GM19328 (cell line): Measurements from ENCODE around the gene AADACL4.
"Not testable (repeated sequence)": the region's sequence is repeated elsewhere in the genome, so short reads cannot be mapped to it uniquely, and the experiment has no call there.

ENCODE experiments used
- ATAC-seq: cut with Tn5 transposase; IDR thresholded peaks from one replicate; pipeline ENCODE4 v1.9.1; 2021; ENCODE audit warnings: mild to moderate bottlenecking, moderate library complexity; ENCODE audit not compliant: unreplicated experiment

AADACL4 gene

GRCh38 chr1:12709091-12709491 lies 65.2 kb downstream of the AADACL4 start:
- ATAC-seq: no peak

- ATAC-seq: no peak
Observed at GRCh38 chr1:12709696-12710095, 65.8 kb downstream of the AADACL4 start.

GRCh38 chr1:12711536-12711935 lies 67.7 kb downstream of the AADACL4 start:
- ATAC-seq: no peak

- ATAC-seq: no peak
Observed at GRCh38 chr1:12712076-12712475, 68.2 kb downstream of the AADACL4 start.

GRCh38 chr1:12712929-12713328 lies 69.0 kb downstream of the AADACL4 start:
- no peak for ATAC-seq

- not testable (repeated sequence) for ATAC-seq
Observed at GRCh38 chr1:12713651-12714050, 69.8 kb downstream of the AADACL4 start.

- ATAC-seq: no peak
Observed at GRCh38 chr1:12714710-12715475, 71.0 kb downstream of the AADACL4 start.

- ATAC-seq: no peak
Observed at GRCh38 chr1:12715896-12716437, 72.1 kb downstream of the AADACL4 start, which contains the start of gene AADACL3. Gene AADACL3 (plus strand): TSS chr1:12716110. CDS start chr1:12716177, 67 bp downstream.
